ENCODE results near the gene PCYT1A. TPM values are rescaled to one million over a fixed set of nuclear protein-coding genes. Genes with fewer than 3 reads are reported as not detected.
A peak's percentile ranks its signal among the peaks of the same experiment; 100 is the strongest.

The PCYT1A gene
- polyA plus RNA-seq, 3 donors, result 24.3 to 99.6 (median 31.6) TPM

GRCh38 chr3:196323016-196323415 is 35.5 kb upstream of the PCYT1A start:
- no peak for DNase-seq
- Histone ChIP-seq H4K20me1 (ENCODE audit: insufficient read depth, low read length) (no peaks in the 10 kb centered on the region), H3K36me3 (replicated peaks in 1 of 2; ENCODE audit: control insufficient read depth in 1 of 2, insufficient read depth in 2 of 2, low read length in 2 of 2) (no peaks in the 10 kb centered on the region), H3K9ac (ENCODE audit: insufficient read depth, low read length, poor library complexity, severe bottlenecking) (no peak overlapping the region), H3K9me3 (replicated peaks in 1 of 2; ENCODE audit: control insufficient read depth in 1 of 2, insufficient read depth in 1 of 2, low read length in 2 of 2) (no peaks in the 10 kb centered on the region), H3K4me2 (replicated peaks; ENCODE audit: extremely low read depth, low read length, poor library complexity, severe bottlenecking) (no peak overlapping the region), H3K79me2 (ENCODE audit: insufficient read depth, low read length) (peaks cover 5% of the 10 kb centered on the region), H3K4me3 (replicated peaks in 1 of 3; ENCODE audit: low read depth in 2 of 3, low read length in 3 of 3) (no peak overlapping the region), H3K27me3 (ENCODE audit: control insufficient read depth in 2 of 2, insufficient read depth in 2 of 2, low read length in 2 of 2) (no peaks in the 10 kb centered on the region), H2AFZ (ENCODE audit: insufficient read depth, low read depth, low read length, poor library complexity, severe bottlenecking) (no peak overlapping the region), H3K27ac (ENCODE audit: low read depth in 1 of 2, low read length in 2 of 2) (no peak overlapping the region), H3K4me1 (ENCODE audit: control insufficient read depth in 1 of 2, insufficient read depth in 2 of 2, low read length in 2 of 2) (peaks cover 18 to 35% of the 10 kb centered on the region in 2 donors)
- TF ChIP-seq CTCF (IDR thresholded peaks at IDR 0.05), result no peak
- H3K27me3 Mint-ChIP-seq (ENCODE audit: low read depth in 3 of 3), result peaks cover 0 to 11% (median 2%) of the 10 kb centered on the region in 3 donors
- no peaks in the 10 kb centered on the region for H3K36me3 Mint-ChIP-seq
- peaks cover 0 to 1% (median 0%) of the 10 kb centered on the region in 7 donors for H3K9me3 Mint-ChIP-seq
- intact Hi-C loops (cut with micrococcal nuclease), result no loop called here
- H3K4me3 Mint-ChIP-seq, result no peak overlapping the region
- H3K27ac Mint-ChIP-seq, result peak overlapping the region in 1 of 7 donors; percentile 68
- no CpG with 5 or more reads among the region's 4 CpGs for WGBS (ENCODE audit: insufficient coverage)
- H3K4me1 Mint-ChIP-seq, result peaks cover 32% of the 10 kb centered on the region

GRCh38 chr3:196321162-196321561 is 33.6 kb upstream of the PCYT1A start:
- intact Hi-C loops (cut with micrococcal nuclease), result no loop called here
- H3K9me3 ChIP-seq (replicated peaks in 1 of 2; ENCODE audit: control insufficient read depth in 1 of 2, insufficient read depth in 1 of 2, low read length in 2 of 2), result no peaks in the 10 kb centered on the region
- peak overlapping the region; percentile 15 for H3K9ac ChIP-seq (ENCODE audit: insufficient read depth, low read length, poor library complexity, severe bottlenecking)
- Mint-ChIP-seq H3K4me1 (peaks cover 39% of the 10 kb centered on the region), H3K27me3 (ENCODE audit: low read depth in 3 of 3) (peaks cover 0 to 7% (median 0%) of the 10 kb centered on the region in 3 donors), H3K9me3 (peaks cover 0 to 1% (median 0%) of the 10 kb centered on the region in 7 donors), H3K27ac (peak overlapping the region; percentile 1 to 86 (median 68)), H3K4me3 (peak overlapping the region; percentile 49 to 56), H3K36me3 (no peaks in the 10 kb centered on the region)
- no peaks in the 10 kb centered on the region for H3K27me3 ChIP-seq (ENCODE audit: control insufficient read depth in 2 of 2, insufficient read depth in 2 of 2, low read length in 2 of 2)
- peaks cover 20 to 35% of the 10 kb centered on the region in 2 donors for H3K4me1 ChIP-seq (ENCODE audit: control insufficient read depth in 1 of 2, insufficient read depth in 2 of 2, low read length in 2 of 2)
- TF ChIP-seq CTCF (IDR thresholded peaks at IDR 0.05), result no peak
- H3K79me2 ChIP-seq (ENCODE audit: insufficient read depth, low read length), result peaks cover 5% of the 10 kb centered on the region
- peak overlapping the region in 1 of 3 experiments; percentile 54 for H3K4me3 ChIP-seq (replicated peaks in 1 of 3; ENCODE audit: low read depth in 2 of 3, low read length in 3 of 3)
- no peaks in the 10 kb centered on the region for H4K20me1 ChIP-seq (ENCODE audit: insufficient read depth, low read length)
- peak overlapping the region; percentile 48 for H3K4me2 ChIP-seq (replicated peaks; ENCODE audit: extremely low read depth, low read length, poor library complexity, severe bottlenecking)
- peak overlapping the region; percentile 46 for H2AFZ ChIP-seq (ENCODE audit: insufficient read depth, low read depth, low read length, poor library complexity, severe bottlenecking)
- H3K36me3 ChIP-seq (replicated peaks in 1 of 2; ENCODE audit: control insufficient read depth in 1 of 2, insufficient read depth in 2 of 2, low read length in 2 of 2), result no peaks in the 10 kb centered on the region
- peak overlapping the region; percentile 17 to 62 for H3K27ac ChIP-seq (ENCODE audit: low read depth in 1 of 2, low read length in 2 of 2)
- peak; percentile 60 to 71 (median 67) for DNase-seq
- 34% methylated on average over 7 of the region's 11 CpGs for WGBS (ENCODE audit: insufficient coverage)

All from CD14-positive monocyte (primary cell).